ENCODE results near the gene DLGAP1. TPM values are rescaled to one million over a fixed set of nuclear protein-coding genes. Genes with fewer than 3 reads are reported as not detected.
A peak's percentile ranks its signal among the peaks of the same experiment; 100 is the strongest.

The DLGAP1 gene
- total RNA-seq, 2 experiments from 2014 or later, result 0.53 to 1.5 TPM

GRCh38 chr18:3468833-3469232 lies 986.3 kb downstream of the DLGAP1 start:
- Mint-ChIP-seq H3K4me3 (no peak overlapping the region), H3K9me3 (no peaks in the 10 kb centered on the region), H3K36me3 (ENCODE audit: low read depth) (no peaks in the 10 kb centered on the region), H3K27ac (no peak overlapping the region), H3K4me1 (peaks cover 22% of the 10 kb centered on the region), H3K27me3 (no peaks in the 10 kb centered on the region)
- no peak for DNase-seq
- POLR2A ChIA-PET, result no interaction called here
- CTCF ChIA-PET, result interaction anchor here (0.7 to 3.8 kb wide), 2 partner anchors 12 to 15 kb away, joined by 3 to 22 read pairs; no protein-coding TSS in a partner anchor

GRCh38 chr18:3468066-3468705 lies 986.9 kb downstream of the DLGAP1 start:
- Mint-ChIP-seq H3K9me3 (no peaks in the 10 kb centered on the region), H3K36me3 (ENCODE audit: low read depth) (no peaks in the 10 kb centered on the region), H3K27me3 (no peaks in the 10 kb centered on the region), H3K4me3 (no peak overlapping the region), H3K27ac (no peak overlapping the region), H3K4me1 (peaks cover 16% of the 10 kb centered on the region)
- no peak for DNase-seq
- ChIA-PET CTCF (interaction anchor here (0.7 to 3.8 kb wide), 2 partner anchors 14 to 303 kb away, joined by 3 to 22 read pairs; no protein-coding TSS in a partner anchor), POLR2A (no interaction called here)

DNA sequence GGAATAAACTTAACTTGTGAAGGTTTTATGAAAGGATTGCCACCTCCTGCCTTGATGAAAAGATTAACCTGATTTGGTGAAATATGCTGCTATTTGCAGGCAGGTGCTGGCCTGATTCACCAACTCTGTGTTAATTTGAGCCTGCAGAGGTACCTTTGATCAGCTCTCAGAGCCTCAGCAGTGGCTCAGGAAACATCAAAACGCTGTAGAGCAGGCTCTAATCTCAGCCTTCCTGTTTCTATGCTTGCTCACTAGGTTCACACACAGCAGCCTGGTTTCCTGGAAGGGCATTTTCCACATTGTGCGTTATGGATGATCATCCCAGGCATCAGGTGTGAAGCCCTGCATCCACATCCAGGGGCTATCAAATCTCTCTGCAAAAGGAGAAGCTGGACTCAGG lies 988.2 kb downstream of the DLGAP1 start:
- Mint-ChIP-seq H3K9me3 (peaks cover 4% of the 10 kb centered on the region), H3K4me1 (peaks cover 11% of the 10 kb centered on the region), H3K27ac (no peak overlapping the region), H3K4me3 (no peak overlapping the region), H3K27me3 (no peaks in the 10 kb centered on the region), H3K36me3 (ENCODE audit: low read depth) (peaks cover 7% of the 10 kb centered on the region)
- DNase-seq, result no peak
- ChIA-PET CTCF (interaction anchor here (0.7 to 3.8 kb wide), 6 partner anchors 9 to 127 kb away, joined by 3 to 22 read pairs (median 4); no protein-coding TSS in a partner anchor), POLR2A (interaction anchor here (2.0 kb wide), 1 partner anchor 12 kb away, joined by 7 read pairs; no protein-coding TSS in a partner anchor)

- DNase-seq, result no peak
- ChIA-PET CTCF (interaction anchor here (1.2 to 3.8 kb wide), 5 partner anchors 12 to 199 kb away, joined by 3 to 22 read pairs (median 4); no protein-coding TSS in a partner anchor), POLR2A (interaction anchor here (1.2 to 2.0 kb wide), 2 partner anchors 10 to 12 kb away, joined by 3 to 7 read pairs; no protein-coding TSS in a partner anchor)
- Mint-ChIP-seq H3K27ac (no peak overlapping the region), H3K4me1 (peaks cover 11% of the 10 kb centered on the region), H3K4me3 (no peak overlapping the region), H3K9me3 (peaks cover 6% of the 10 kb centered on the region), H3K27me3 (no peaks in the 10 kb centered on the region), H3K36me3 (ENCODE audit: low read depth) (peaks cover 16% of the 10 kb centered on the region)
These were observed 989.1 kb downstream of the DLGAP1 start for GRCh38 chr18:3466045-3466444.

GRCh38 chr18:3463051-3463450 lies 992.1 kb downstream of the DLGAP1 start:
- POLR2A ChIA-PET, result interaction anchor here (0.8 kb wide), 1 partner anchor 9 kb away, joined by 3 read pairs; no protein-coding TSS in a partner anchor
- Mint-ChIP-seq H3K4me1 (peaks cover 32% of the 10 kb centered on the region), H3K27me3 (no peaks in the 10 kb centered on the region), H3K27ac (no peak overlapping the region), H3K4me3 (no peak overlapping the region), H3K9me3 (peaks cover 10% of the 10 kb centered on the region), H3K36me3 (ENCODE audit: low read depth) (peaks cover 37% of the 10 kb centered on the region)
- CTCF ChIA-PET, result interaction anchor here (1.2 to 2.6 kb wide), 4 partner anchors 8 to 166 kb away, joined by 3 to 10 read pairs (median 6); no protein-coding TSS in a partner anchor
- DNase-seq, result no peak

GRCh38 chr18:3461704-3462103 lies 993.4 kb downstream of the DLGAP1 start:
- ChIA-PET CTCF (interaction anchor here (0.7 to 2.4 kb wide), 7 partner anchors 13 to 164 kb away, joined by 3 to 6 read pairs (median 4); no protein-coding TSS in a partner anchor), POLR2A (interaction anchor here (1.0 to 4.7 kb wide), 2 partner anchors 13 to 164 kb away, joined by 3 to 40 read pairs; partner anchors contain the start of gene TGIF1)
- Mint-ChIP-seq H3K4me1 (peaks cover 40% of the 10 kb centered on the region), H3K27ac (no peak overlapping the region), H3K4me3 (no peak overlapping the region), H3K9me3 (peaks cover 10% of the 10 kb centered on the region), H3K27me3 (no peaks in the 10 kb centered on the region), H3K36me3 (ENCODE audit: low read depth) (peaks cover 49% of the 10 kb centered on the region)
- no peak for DNase-seq

DNA sequence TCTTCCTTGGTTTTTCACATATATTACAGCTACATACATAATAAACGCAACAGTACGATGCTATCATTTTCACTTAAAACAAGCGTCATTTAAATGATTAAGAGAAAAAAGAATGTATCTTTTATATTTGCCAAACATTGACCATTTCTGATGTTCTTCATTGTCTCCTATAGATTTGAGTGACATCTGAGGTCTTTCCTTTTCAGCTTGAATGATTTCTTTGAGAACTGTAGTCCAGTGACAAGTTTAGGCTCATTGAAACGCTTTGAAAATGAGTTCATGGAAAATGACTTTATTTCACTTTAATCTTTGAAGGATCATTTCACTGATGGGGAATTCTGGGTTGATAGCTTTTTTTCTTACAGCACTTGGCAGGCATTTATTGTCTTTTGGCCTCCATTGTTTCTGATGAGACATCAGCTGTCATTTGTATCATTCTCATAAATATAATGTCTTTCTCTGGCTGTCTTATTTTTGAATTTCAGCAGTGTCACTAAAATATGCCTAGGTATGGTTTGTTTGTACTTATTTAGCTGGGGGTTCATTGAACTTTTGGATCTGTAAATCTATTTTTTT lies 994.2 kb downstream of the DLGAP1 start:
- Mint-ChIP-seq H3K36me3 (ENCODE audit: low read depth) (peaks cover 52% of the 10 kb centered on the region), H3K27me3 (no peaks in the 10 kb centered on the region), H3K4me3 (no peak overlapping the region), H3K27ac (no peak overlapping the region), H3K9me3 (peaks cover 10% of the 10 kb centered on the region), H3K4me1 (peaks cover 39% of the 10 kb centered on the region)
- ChIA-PET POLR2A (interaction anchor here (1.0 to 10.9 kb wide), 3 partner anchors 13 to 163 kb away, joined by 3 to 143 read pairs (median 40); partner anchors contain the start of gene TGIF1), CTCF (interaction anchor here (0.5 to 2.4 kb wide), 5 partner anchors 14 to 164 kb away, joined by 3 to 6 read pairs (median 4); no protein-coding TSS in a partner anchor)
- DNase-seq, result no peak

DNA sequence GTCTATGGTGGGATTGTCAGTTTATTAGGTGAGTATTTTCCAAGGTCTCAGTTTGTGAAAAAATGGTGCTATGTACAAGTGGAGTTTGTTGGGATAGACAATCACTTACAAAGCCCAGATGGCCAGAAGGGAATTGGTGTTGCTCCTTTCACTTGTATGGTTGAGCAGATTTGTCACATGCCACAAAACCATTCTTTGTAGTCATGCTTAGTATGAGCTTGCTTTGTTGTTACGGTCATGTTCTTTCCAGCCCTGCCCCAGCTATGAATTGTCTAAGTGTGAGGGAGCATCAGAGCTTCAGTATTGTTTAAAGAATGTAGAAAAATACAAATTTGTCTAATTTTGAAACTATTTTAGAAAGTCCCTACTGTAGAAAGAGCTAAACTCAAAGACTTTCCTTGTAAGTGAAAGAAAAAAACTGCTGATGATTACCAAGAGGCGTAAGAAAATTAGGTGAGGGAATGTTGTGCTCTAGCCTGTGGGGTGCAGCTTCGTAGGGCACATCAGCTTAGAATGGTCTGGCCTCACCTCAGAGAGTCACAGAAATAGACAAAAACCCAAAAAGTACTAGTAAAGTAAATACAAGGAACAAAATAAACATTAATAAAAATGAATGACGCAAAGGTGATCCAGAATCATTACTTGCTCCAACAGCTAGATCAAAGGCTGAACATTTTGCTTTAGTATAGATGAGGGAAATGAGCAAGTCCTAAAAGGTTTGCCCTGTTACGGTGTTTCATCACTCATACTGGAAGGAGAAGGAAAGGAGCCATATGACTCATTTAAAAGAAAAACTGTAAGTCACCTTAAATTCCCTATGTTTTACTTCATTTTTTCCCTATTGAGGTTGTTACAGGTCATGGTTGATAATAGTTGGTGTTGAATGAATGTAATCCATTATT lies 995.9 kb downstream of the DLGAP1 start:
- peaks cover 52% of the 10 kb centered on the region for H3K4me1 Mint-ChIP-seq
- peaks cover 10% of the 10 kb centered on the region for H3K9me3 Mint-ChIP-seq
- ChIA-PET POLR2A (interaction anchor here (0.6 to 10.9 kb wide), 16 partner anchors 8 to 399 kb away, joined by 3 to 143 read pairs (median 4); partner anchors contain the start of gene TGIF1), CTCF (interaction anchor here (1.0 to 8.8 kb wide), 6 partner anchors 11 to 206 kb away, joined by 3 to 75 read pairs (median 5); no protein-coding TSS in a partner anchor)
- peaks cover 52% of the 10 kb centered on the region for H3K36me3 Mint-ChIP-seq (ENCODE audit: low read depth)
- peak overlapping the region; percentile 55 for H3K4me3 Mint-ChIP-seq
- no peak for DNase-seq
- H3K27me3 Mint-ChIP-seq, result no peaks in the 10 kb centered on the region
- peak overlapping the region; percentile 94 for H3K27ac Mint-ChIP-seq

- peak; percentile 29 for DNase-seq
- H3K27ac Mint-ChIP-seq, result peak overlapping the region; percentile 94
- H3K36me3 Mint-ChIP-seq (ENCODE audit: low read depth), result peaks cover 52% of the 10 kb centered on the region
- H3K4me3 Mint-ChIP-seq, result peak overlapping the region; percentile 55
- no peaks in the 10 kb centered on the region for H3K27me3 Mint-ChIP-seq
- CTCF ChIA-PET, result interaction anchor here (1.2 to 8.8 kb wide), 6 partner anchors 9 to 207 kb away, joined by 5 to 75 read pairs (median 6); no protein-coding TSS in a partner anchor
- POLR2A ChIA-PET, result interaction anchor here (0.6 to 10.9 kb wide), 14 partner anchors 10 to 398 kb away, joined by 3 to 143 read pairs (median 4); partner anchors contain the start of gene TGIF1
- peaks cover 58% of the 10 kb centered on the region for H3K4me1 Mint-ChIP-seq
- H3K9me3 Mint-ChIP-seq, result peaks cover 10% of the 10 kb centered on the region
These were observed 996.7 kb downstream of the DLGAP1 start for GRCh38 chr18:3458378-3458777.

- ChIA-PET CTCF (interaction anchor here (1.2 to 8.8 kb wide), 7 partner anchors 10 to 208 kb away, joined by 3 to 75 read pairs (median 16); no protein-coding TSS in a partner anchor), POLR2A (interaction anchor here (1.1 to 10.9 kb wide), 5 partner anchors 9 to 194 kb away, joined by 3 to 143 read pairs (median 15); partner anchors contain the start of gene TGIF1)
- Mint-ChIP-seq H3K4me3 (no peak overlapping the region), H3K27ac (peak overlapping the region; percentile 65), H3K4me1 (peaks cover 69% of the 10 kb centered on the region), H3K36me3 (ENCODE audit: low read depth) (peaks cover 55% of the 10 kb centered on the region), H3K27me3 (no peaks in the 10 kb centered on the region), H3K9me3 (peaks cover 10% of the 10 kb centered on the region)
- DNase-seq, result no peak
These were observed 997.8 kb downstream of the DLGAP1 start for GRCh38 chr18:3457261-3457724.

- H3K9me3 Mint-ChIP-seq, result peaks cover 6% of the 10 kb centered on the region
- H3K4me3 Mint-ChIP-seq, result no peak overlapping the region
- ChIA-PET CTCF (interaction anchor here (1.0 to 8.8 kb wide), 7 partner anchors 13 to 212 kb away, joined by 3 to 75 read pairs (median 7); no protein-coding TSS in a partner anchor), POLR2A (interaction anchor here (1.1 to 10.9 kb wide), 3 partner anchors 9 to 193 kb away, joined by 3 to 143 read pairs (median 3); no protein-coding TSS in a partner anchor)
- no peak overlapping the region for H3K27ac Mint-ChIP-seq
- H3K27me3 Mint-ChIP-seq, result no peaks in the 10 kb centered on the region
- H3K36me3 Mint-ChIP-seq (ENCODE audit: low read depth), result peaks cover 49% of the 10 kb centered on the region
- no peak for DNase-seq
- H3K4me1 Mint-ChIP-seq, result peaks cover 69% of the 10 kb centered on the region
These were observed 998.4 kb downstream of the DLGAP1 start for GRCh38 chr18:3456686-3457069.

All from activated CD4-positive, alpha-beta memory T cell treated with anti-CD3 and anti-CD28 coated beads, Interleukin-2, amount 10 ng/mL, durations not matched to agents 7 days and 5 days (primary cell).